Renal cortical epithelial cell (primary cell): ENCODE data around the gene HERC2. TPM values are rescaled to one million over a fixed set of nuclear protein-coding genes. Genes with fewer than 3 reads are reported as not detected.

Experiments
- total RNA-seq: library from RNA; depleted of rRNA; stranded (reverse); fragments of >200 nt; gene quantifications from 2 replicates; pipeline ENCODE4 v1.2.3, GENCODE V29; 2014

Gene HERC2
- total RNA-seq, 1 donor from 2014 or later, result 101 TPM

Other genes starting within 250 kb of the HERC2 start
- 0.40 TPM in 1 of 2 replicates, not detected in the other for gene OCA2, start 222.9 kb downstream of the HERC2 start, total RNA-seq
- not detected in 2 replicates for gene GOLGA6L24, start 35.9 kb upstream of the HERC2 start, total RNA-seq
- gene GOLGA8F, start 56.5 kb upstream of the HERC2 start, total RNA-seq, result 0.15 TPM in 1 of 2 replicates, not detected in the other
- 0.05 TPM in 1 of 2 replicates, not detected in the other for gene GOLGA8G, start 210.8 kb upstream of the HERC2 start, total RNA-seq
- gene GOLGA6L25, start 231.4 kb upstream of the HERC2 start, total RNA-seq, result not detected in 2 replicates